Fibroblast of mammary gland (primary cell): ENCODE data around the gene ZNF24.

ENCODE experiments used
- DNase-seq: peaks from one replicate; pipeline ENCODE4 v3.0.0-alpha.2; 2010; ENCODE audit warnings: low read depth
- H3K4me3 ChIP-seq: 2 replicates; pipeline ENCODE4 v1.5.1; 2011; ENCODE audit warnings: low read depth, mild to moderate bottlenecking, low read length, moderate library complexity; ENCODE audit not compliant: control insufficient read depth
- CTCF ChIP-seq: conservative IDR thresholded peaks from 2 replicates; pipeline ENCODE4 v1.5.1; 2011; ENCODE audit warnings: low read depth, low read length, inconsistent platforms; ENCODE audit not compliant: control insufficient read depth, insufficient read depth

ZNF24 gene

GRCh38 chr18:35361570-35362321 lies 17.5 kb upstream of the ZNF24 start:
- H3K4me3 ChIP-seq = no peak overlapping the region
- no peak for TF ChIP-seq CTCF
- no peak for DNase-seq

GRCh38 chr18:35355140-35355618 lies 11.0 kb upstream of the ZNF24 start:
- no peak overlapping the region for H3K4me3 ChIP-seq
- peak; percentile 81 for DNase-seq
- TF ChIP-seq CTCF = peak; percentile 81

- TF ChIP-seq CTCF = no peak
- DNase-seq = no peak
- H3K4me3 ChIP-seq = no peak overlapping the region
Measured at GRCh38 chr18:35352778-35353177, 8.6 kb upstream of the ZNF24 start.

- no peak overlapping the region for H3K4me3 ChIP-seq
- no peak for TF ChIP-seq CTCF
- DNase-seq = no peak
Measured at GRCh38 chr18:35352283-35352682, 8.1 kb upstream of the ZNF24 start.

GRCh38 chr18:35348001-35348400 lies 3.8 kb upstream of the ZNF24 start:
- TF ChIP-seq CTCF = no peak
- no peak for DNase-seq
- H3K4me3 ChIP-seq = no peak overlapping the region

GRCh38 chr18:35345950-35346349 lies 1.7 kb upstream of the ZNF24 start:
- no peak overlapping the region for H3K4me3 ChIP-seq
- DNase-seq = no peak
- no peak for TF ChIP-seq CTCF
